HepG2 (cell line): ENCODE results near the gene C1QB.

Experiments
- BCLAF1 ChIP-seq: fragments of 450-650 bp; IDR thresholded peaks from 2 replicates; pipeline ENCODE4 v1.6.1; 2017; ENCODE audit warnings: mild to moderate bottlenecking
- CTCF ChIP-seq: sonication (generic); formaldehyde crosslinking; IDR thresholded peaks from 2 replicates; pipeline ENCODE4 v1.5.0; 2020; ENCODE audit warnings: mild to moderate bottlenecking, missing genetic modification reagents, moderate library complexity
- EP300 ChIP-seq, 3 experiments: sonication (generic) in 1 of 3; formaldehyde crosslinking in 1 of 3; IDR thresholded peaks; 2 replicates each; pipeline versions ENCODE4 v1.5.1 to v1.6.1; 2011 to 2020; ENCODE audit warnings: low read depth in 2 of 3, low read length in 2 of 3, borderline replicate concordance in 1 of 3, improper control_type of control experiment in 1 of 3, mild to moderate bottlenecking in 1 of 3, missing genetic modification reagents in 1 of 3, moderate library complexity in 1 of 3
- KDM1A ChIP-seq: IDR thresholded peaks from 2 replicates; pipeline ENCODE4 v1.6.1; 2016; ENCODE audit warnings: missing compliant biosample characterization
- PHF8 ChIP-seq: sonication (generic); formaldehyde crosslinking; IDR thresholded peaks from 2 replicates; pipeline ENCODE4 v1.5.0; 2020; ENCODE audit warnings: missing genetic modification reagents
- POLR2A ChIP-seq, 2 experiments: IDR thresholded peaks; 2 replicates each; pipeline ENCODE4 v1.6.1; 2011; ENCODE audit warnings: low read depth in 2 of 2, low read length in 2 of 2, mild to moderate bottlenecking in 1 of 2, moderate library complexity in 1 of 2; ENCODE audit not compliant: insufficient read depth in 1 of 2
- ZBTB26 ChIP-seq: IDR thresholded peaks from 2 replicates; pipeline ENCODE4 v1.6.1; 2016; ENCODE audit warnings: missing compliant biosample characterization, missing genetic modification reagents, borderline replicate concordance
- ZFX ChIP-seq: sonication (generic); formaldehyde crosslinking; IDR thresholded peaks from 2 replicates; pipeline ENCODE4 v1.4.0; 2020; ENCODE audit warnings: mild to moderate bottlenecking, low read depth, missing genetic modification reagents, moderate library complexity

DNA sequence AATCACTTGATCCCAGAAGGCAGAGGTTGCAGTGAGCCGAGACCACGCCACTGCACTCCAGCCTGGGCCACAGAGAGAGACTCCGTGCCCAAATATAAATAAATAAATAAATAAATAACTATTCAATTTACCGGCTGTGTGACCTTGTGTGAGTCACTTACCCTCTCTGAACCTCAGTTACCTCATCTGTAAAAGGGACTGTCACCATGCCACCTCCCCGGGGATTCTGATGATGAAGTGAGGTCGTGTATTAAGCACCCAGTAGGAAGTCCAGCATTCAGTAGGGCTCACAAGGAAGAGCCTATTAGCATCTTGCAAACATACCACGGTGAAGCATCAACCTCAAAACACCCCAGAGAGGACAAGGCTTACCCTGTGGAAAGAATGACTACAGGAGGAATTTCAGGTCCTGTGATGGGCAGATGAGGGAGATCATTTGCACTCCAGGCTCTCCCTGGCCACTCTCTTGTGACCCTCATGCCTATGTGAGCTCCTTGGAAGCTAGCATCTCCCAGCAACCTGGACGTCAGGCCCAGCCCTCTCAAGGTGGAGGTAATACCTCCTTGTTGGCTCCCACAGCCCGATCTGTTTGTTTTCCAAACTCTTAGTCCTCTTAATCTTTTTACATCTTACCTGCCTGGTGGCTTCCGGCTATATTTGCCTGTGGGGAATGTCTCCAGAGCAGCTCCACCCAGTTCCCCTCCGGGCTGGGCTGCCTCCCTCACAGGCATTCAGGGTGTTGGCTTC, 24.2 kb upstream of the C1QB start:
- TF ChIP-seq EP300 (IDR thresholded peaks at IDR 0.05; ENCODE audit: low read depth in 2 of 2, low read length in 2 of 2): no peak
- TF ChIP-seq EP300 (CRISPR knock-in tag; IDR thresholded peaks at IDR 0.05; ENCODE audit: borderline replicate concordance): no peak
- TF ChIP-seq ZFX: no peak
- TF ChIP-seq CTCF: no peak
- no peak for TF ChIP-seq ZBTB26 (CRISPR knock-in tag)
- TF ChIP-seq BCLAF1: no peak
- no peak for TF ChIP-seq KDM1A (CRISPR knock-in tag)
- TF ChIP-seq POLR2A (IDR thresholded peaks at IDR 0.05; ENCODE audit: insufficient read depth in 1 of 2, low read depth in 2 of 2, low read length in 2 of 2): no peak
- no peak for TF ChIP-seq PHF8 (CRISPR knock-in tag)
